H9 (cell line): ENCODE measurements around the gene MGST2. TPM values are rescaled to one million over a fixed set of nuclear protein-coding genes. Genes with fewer than 3 reads are reported as not detected.

Source experiments
- DNase-seq: peaks from one replicate; pipeline ENCODE4 v3.0.0-alpha.2; 2017
- H2AFZ ChIP-seq: one replicate; pipeline ENCODE4 v1.6.1; 2013; ENCODE audit warnings: mild to moderate bottlenecking, low read length, control low read depth, moderate library complexity
- H2AK5ac ChIP-seq: 2 replicates; pipeline ENCODE4 v1.6.1; 2013; ENCODE audit warnings: low read length, control low read depth, mixed read lengths; ENCODE audit not compliant: insufficient read length
- H2BK120ac ChIP-seq: one replicate; pipeline ENCODE4 v1.6.1; 2013; ENCODE audit warnings: low read depth, mild to moderate bottlenecking, low read length, control low read depth, inconsistent platforms; ENCODE audit not compliant: poor library complexity, severe bottlenecking
- H2BK12ac ChIP-seq: 2 replicates; pipeline ENCODE4 v1.6.1; 2013; ENCODE audit warnings: low read length, control low read depth, mixed read lengths, low read depth; ENCODE audit not compliant: insufficient read length
- H2BK15ac ChIP-seq: 2 replicates; pipeline ENCODE4 v1.6.1; 2013; ENCODE audit warnings: low read depth, low read length, control low read depth
- H2BK20ac ChIP-seq: one replicate; pipeline ENCODE4 v1.6.1; 2013; ENCODE audit warnings: low read depth, mild to moderate bottlenecking, low read length, control low read depth, inconsistent platforms; ENCODE audit not compliant: poor library complexity, severe bottlenecking
- H2BK5ac ChIP-seq: 2 replicates; pipeline ENCODE4 v1.6.1; 2013; ENCODE audit warnings: low read length, control low read depth, mixed read lengths; ENCODE audit not compliant: insufficient read length
- H3K14ac ChIP-seq: 2 replicates; pipeline ENCODE4 v1.6.1; 2013; ENCODE audit warnings: low read length, control low read depth; ENCODE audit not compliant: insufficient read depth
- H3K18ac ChIP-seq: 2 replicates; pipeline ENCODE4 v1.6.1; 2013; ENCODE audit warnings: low read depth, mild to moderate bottlenecking, mixed read lengths, low read length, control low read depth; ENCODE audit not compliant: insufficient read length
- H3K23ac ChIP-seq: 2 replicates; pipeline ENCODE4 v1.6.1; 2013; ENCODE audit warnings: low read length, control low read depth, mixed read lengths, low read depth; ENCODE audit not compliant: insufficient read length
- H3K23me2 ChIP-seq: 2 replicates; pipeline ENCODE4 v1.6.1; 2013; ENCODE audit warnings: low read depth, mild to moderate bottlenecking, mixed read lengths, low read length, control low read depth; ENCODE audit not compliant: insufficient read length, poor library complexity, severe bottlenecking
- H3K27ac ChIP-seq: 2 replicates; pipeline ENCODE4 v1.5.1; 2013; ENCODE audit warnings: low read length, control low read depth, mixed read lengths, low read depth; ENCODE audit not compliant: insufficient read length
- H3K27me3 ChIP-seq: 2 replicates; pipeline ENCODE4 v1.6.1; 2013; ENCODE audit warnings: low read length, control low read depth, inconsistent platforms; ENCODE audit not compliant: insufficient read depth
- H3K4ac ChIP-seq: 2 replicates; pipeline ENCODE4 v1.6.1; 2013; ENCODE audit warnings: low read depth, mild to moderate bottlenecking, control low read depth, inconsistent platforms, low read length, moderate library complexity
- H3K4me1 ChIP-seq: 2 replicates; pipeline ENCODE4 v1.6.1; 2013; ENCODE audit warnings: low read length, control low read depth, inconsistent platforms; ENCODE audit not compliant: insufficient read depth
- H3K4me2 ChIP-seq: 2 replicates; pipeline ENCODE4 v1.6.1; 2013; ENCODE audit warnings: low read length, control low read depth, mixed read lengths; ENCODE audit not compliant: insufficient read length, insufficient read depth
- H3K56ac ChIP-seq: 2 replicates; pipeline ENCODE4 v1.6.1; 2013; ENCODE audit warnings: low read depth, mild to moderate bottlenecking, mixed read lengths, low read length, control low read depth; ENCODE audit not compliant: insufficient read length
- H3K79me1 ChIP-seq: 2 replicates; pipeline ENCODE4 v1.6.1; 2013; ENCODE audit warnings: low read depth, mild to moderate bottlenecking, moderate library complexity, low read length, control low read depth, inconsistent platforms; ENCODE audit not compliant: insufficient read depth, poor library complexity, severe bottlenecking
- H3K79me2 ChIP-seq: 2 replicates; pipeline ENCODE4 v1.6.1; 2013; ENCODE audit warnings: low read length, control low read depth, inconsistent platforms; ENCODE audit not compliant: insufficient read depth
- H3K9ac ChIP-seq: 2 replicates; pipeline ENCODE4 v1.6.1; 2013; ENCODE audit warnings: low read length, control low read depth, mixed read lengths; ENCODE audit not compliant: insufficient read length; ENCODE audit errors: extremely low read depth
- H3K9me3 ChIP-seq: one replicate; pipeline ENCODE4 v1.6.1; 2013; ENCODE audit warnings: low read depth, low read length, inconsistent platforms; ENCODE audit not compliant: control insufficient read depth
- H3T11ph ChIP-seq: one replicate; pipeline ENCODE4 v1.6.1; 2013; ENCODE audit warnings: mild to moderate bottlenecking, low read length, control low read depth, inconsistent platforms
- H4K20me1 ChIP-seq: one replicate; pipeline ENCODE4 v1.6.1; 2013; ENCODE audit not compliant: control insufficient read depth, insufficient read length, insufficient read depth
- H4K5ac ChIP-seq: 2 replicates; pipeline ENCODE4 v1.6.1; 2013; ENCODE audit warnings: low read depth, mild to moderate bottlenecking, mixed read lengths, low read length, control low read depth; ENCODE audit not compliant: insufficient read length
- H4K8ac ChIP-seq: replicated peaks from 2 replicates; pipeline ENCODE4 v1.6.1; 2013; ENCODE audit warnings: low read length, control low read depth, mixed read lengths, low read depth; ENCODE audit not compliant: insufficient read length
- H4K91ac ChIP-seq: 2 replicates; pipeline ENCODE4 v1.6.1; 2013; ENCODE audit warnings: low read depth, mild to moderate bottlenecking, moderate library complexity, mixed read lengths, low read length, control low read depth; ENCODE audit not compliant: insufficient read length
- H3K27ac Mint-ChIP-seq, 3 experiments: 2 replicates in 2 of 3; 3 replicates in 1 of 3; pipeline ENCODE4 v1.8.0; 2020 to 2021; ENCODE audit warnings: mixed read lengths in 3 of 3, mild to moderate bottlenecking in 1 of 3, moderate library complexity in 1 of 3
- H3K27me3 Mint-ChIP-seq: 2 replicates; pipeline ENCODE4 v1.8.0; 2021; ENCODE audit warnings: low read depth, mild to moderate bottlenecking, moderate library complexity, mixed read lengths
- H3K36me3 Mint-ChIP-seq, 3 experiments: 2 replicates in 2 of 3; 3 replicates in 1 of 3; pipeline ENCODE4 v1.8.0; 2020 to 2021; ENCODE audit warnings: low read depth in 3 of 3, mixed read lengths in 3 of 3; ENCODE audit not compliant: insufficient read depth in 1 of 3
- H3K4me1 Mint-ChIP-seq, 2 experiments: 2 replicates each; pipeline ENCODE4 v1.8.0; 2020; ENCODE audit warnings: mixed read lengths in 2 of 2
- H3K4me3 Mint-ChIP-seq, 2 experiments: 2 replicates in 1 of 2; 3 replicates in 1 of 2; pipeline ENCODE4 v1.8.0; 2020 to 2021; ENCODE audit warnings: mild to moderate bottlenecking in 2 of 2, mixed read lengths in 2 of 2, moderate library complexity in 1 of 2
- H3K9me3 Mint-ChIP-seq, 2 experiments: 2 replicates in 1 of 2; 3 replicates in 1 of 2; pipeline ENCODE4 v1.8.0; 2020; ENCODE audit warnings: mild to moderate bottlenecking in 2 of 2, mixed read lengths in 2 of 2, moderate library complexity in 1 of 2
- CTCF ChIP-seq: fragments of 200-600 bp; sonication (generic); conservative IDR thresholded peaks from 3 replicates; pipeline ENCODE4 v1.8.0; 2021; ENCODE audit warnings: antibody characterized with exemption, mild to moderate bottlenecking
- WGBS: extraction: QIAGEN DNeasy Blood & Tissue Kit; methylation state at CpG from one replicate; pipeline ENCODE4 v1.1.7; 2013; ENCODE audit warnings: missing lambda C conversion rate, low lambda C conversion rate, mixed read lengths; ENCODE audit not compliant: insufficient read length; ENCODE audit errors: extremely low coverage; 5-methylcytosine and 5-hydroxymethylcytosine counted together
- total RNA-seq: library from RNA; stranded (reverse); gene quantifications from 2 replicates; pipeline ENCODE4 v1.2.1, GENCODE V29; 2021

The MGST2 gene
- total RNA-seq, 1 experiment from 2014 or later, result 6.4 TPM

- peak; percentile 38 for DNase-seq
- Histone ChIP-seq H4K5ac (no peak overlapping the region), H4K8ac (no peak overlapping the region), H3K4me2 (no peak overlapping the region), H2AFZ (no peak overlapping the region), H2BK12ac (no peak overlapping the region), H3K23me2 (no peaks in the 10 kb centered on the region), H2AK5ac (no peak overlapping the region), H4K20me1 (no peaks in the 10 kb centered on the region), H3K27me3 (no peaks in the 10 kb centered on the region), H3K4ac (no peak overlapping the region), H3K79me2 (no peaks in the 10 kb centered on the region), H2BK120ac (no peak overlapping the region), H2BK5ac (no peak overlapping the region), H3K14ac (no peak overlapping the region), H4K91ac (no peak overlapping the region), H3T11ph (no peak overlapping the region), H3K23ac (no peak overlapping the region), H3K9ac (no peak overlapping the region), H2BK20ac (no peak overlapping the region), H3K27ac (no peak overlapping the region), H3K9me3 (no peaks in the 10 kb centered on the region), H2BK15ac (no peak overlapping the region), H3K79me1 (no peaks in the 10 kb centered on the region), H3K18ac (no peak overlapping the region), H3K4me1 (no peaks in the 10 kb centered on the region), H3K56ac (no peak overlapping the region)
- Mint-ChIP-seq H3K36me3 (peaks cover 0 to 2% (median 0%) of the 10 kb centered on the region in 3 experiments; a peak in 2 of 7 replicates), H3K4me1 (no peaks in the 10 kb centered on the region), H3K27me3 (no peaks in the 10 kb centered on the region; the same call in 1 of the 2 replicates), H3K4me3 (no peak overlapping the region; a peak in 1 of 5 replicates), H3K27ac (peak overlapping the region in 1 of 3 experiments; percentile 45; a peak in 1 of 7 replicates), H3K9me3 (no peaks in the 10 kb centered on the region; a peak in 1 of 5 replicates)
- peak; percentile 46; the same call in 2 of the 3 replicates for TF ChIP-seq CTCF
- WGBS, result no CpG with 5 or more reads among the region's 4 CpGs
These were observed 26.8 kb downstream of the MGST2 start for GRCh38 chr4:139692309-139693012.
